Stomach (tissue), 4 donors: ENCODE results near the gene CEP152.

Experiments used
- CTCF ChIP-seq, 7 experiments: fragments of 450-650 bp in 4 of 7; fragments of 200-600 bp in 3 of 7; sonication (generic) in 3 of 7; IDR thresholded peaks; one replicate each; pipeline ENCODE4 v1.5.1; 2016 to 2019; ENCODE audit warnings: antibody characterized with exemption in 7 of 7, control low read depth in 2 of 7, mild to moderate bottlenecking in 1 of 7
- EP300 ChIP-seq: sonication (generic); formaldehyde crosslinking; IDR thresholded peaks from one replicate; pipeline ENCODE4 v1.6.1; 2017; ENCODE audit warnings: antibody characterized with exemption
- POLR2A ChIP-seq, 4 donors: fragments of 450-650 bp; IDR thresholded peaks; one replicate each; pipeline ENCODE4 v1.6.1; 2016; ENCODE audit warnings: antibody characterized with exemption in 4 of 4, control low read depth in 2 of 4, mild to moderate bottlenecking in 1 of 4, moderate library complexity in 1 of 4
- POLR2AphosphoS5 ChIP-seq, 3 donors: sonication (generic); formaldehyde crosslinking; IDR thresholded peaks; one replicate each; pipeline ENCODE4 v1.6.1; 2016; ENCODE audit warnings: antibody characterized with exemption in 3 of 3

DNA sequence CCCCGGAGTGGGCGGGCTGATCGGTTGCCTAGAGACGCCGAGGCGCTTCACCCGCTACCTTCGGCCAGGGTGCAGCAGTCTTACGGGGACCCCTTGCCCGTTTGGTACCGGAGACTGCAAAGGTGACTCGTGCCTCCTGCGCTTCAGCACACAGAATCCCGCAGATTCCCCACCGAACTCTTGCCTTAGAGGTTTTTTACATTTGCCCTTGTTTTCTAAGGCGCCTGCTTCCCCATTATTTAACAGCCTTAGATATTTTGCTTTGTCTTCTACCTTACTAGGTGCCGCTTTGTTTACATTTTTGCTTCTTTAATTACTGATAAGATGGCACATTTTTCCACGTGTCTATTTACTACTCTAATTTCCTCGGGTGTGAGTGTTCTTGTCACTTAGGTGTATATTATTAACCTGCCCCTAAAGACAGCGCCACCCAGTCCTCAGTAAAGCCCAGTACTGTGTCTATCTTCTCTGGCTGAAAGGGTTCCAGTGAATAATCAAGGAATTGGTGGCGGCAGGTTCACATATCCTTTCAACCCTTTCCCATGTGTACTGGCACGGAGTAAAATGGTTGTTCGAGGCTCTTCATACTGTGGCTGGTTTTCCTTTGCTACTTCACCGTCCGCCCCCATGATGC is 573 bp upstream of the CEP152 start:
- no peak for TF ChIP-seq CTCF (IDR thresholded peaks at IDR 0.05)
- no peak for TF ChIP-seq EP300
- TF ChIP-seq POLR2A (IDR thresholded peaks at IDR 0.05), result no peak
- no peak for TF ChIP-seq POLR2AphosphoS5 (IDR thresholded peaks at IDR 0.05)
